CD14-positive monocyte (primary cell): Measurements from ENCODE around the gene PLEKHJ1. TPM values are rescaled to one million over a fixed set of nuclear protein-coding genes. Genes with fewer than 3 reads are reported as not detected.
A peak's percentile ranks its signal among the peaks of the same experiment; 100 is the strongest.

Source experiments
- DNase-seq, 3 donors: peaks; one replicate each; pipeline ENCODE4 v3.0.0-alpha.2; 2011 to 2022
- H2AFZ ChIP-seq: 2 replicates; pipeline ENCODE4 v1.6.0; 2012; ENCODE audit warnings: mild to moderate bottlenecking, low read depth, low read length, inconsistent platforms; ENCODE audit not compliant: insufficient read depth, poor library complexity, severe bottlenecking
- H3K27ac ChIP-seq, 2 donors: 1 replicate in 1 of 2; 2 replicates in 1 of 2; pipeline ENCODE4 v1.5.1; 2012 to 2013; ENCODE audit warnings: low read length in 2 of 2, control low read depth in 1 of 2, inconsistent platforms in 1 of 2, low read depth in 1 of 2, mild to moderate bottlenecking in 1 of 2
- H3K27me3 ChIP-seq, 2 donors: one replicate each; pipeline versions ENCODE4 v1.6.0 to v1.6.1; 2011 to 2013; ENCODE audit warnings: low read length in 2 of 2; ENCODE audit not compliant: control insufficient read depth in 2 of 2, insufficient read depth in 2 of 2
- H3K36me3 ChIP-seq, 2 donors: replicated peaks in 1 of 2; 1 replicate in 1 of 2; 2 replicates in 1 of 2; pipeline versions ENCODE4 v1.5.1 to v1.6.1; 2012 to 2013; ENCODE audit warnings: low read length in 2 of 2, control low read depth in 1 of 2, inconsistent platforms in 1 of 2, mild to moderate bottlenecking in 1 of 2; ENCODE audit not compliant: insufficient read depth in 2 of 2, control insufficient read depth in 1 of 2
- H3K4me1 ChIP-seq, 2 donors: 1 replicate in 1 of 2; 2 replicates in 1 of 2; pipeline versions ENCODE4 v1.5.1 to v1.6.1; 2012 to 2013; ENCODE audit warnings: low read length in 2 of 2, control low read depth in 1 of 2, inconsistent platforms in 1 of 2, mild to moderate bottlenecking in 1 of 2, moderate library complexity in 1 of 2; ENCODE audit not compliant: insufficient read depth in 2 of 2, control insufficient read depth in 1 of 2
- H3K4me2 ChIP-seq: replicated peaks from 2 replicates; pipeline ENCODE3; 2012; ENCODE audit warnings: low read length, moderate library complexity, mild to moderate bottlenecking; ENCODE audit not compliant: poor library complexity, severe bottlenecking; ENCODE audit errors: extremely low read depth
- H3K4me3 ChIP-seq, 3 experiments: fragments of 200-600 bp in 1 of 3; sonication (generic) in 1 of 3; replicated peaks in 1 of 3; 1 replicate in 2 of 3; 2 replicates in 1 of 3; pipeline ENCODE4 v1.5.1; 2011 to 2013; ENCODE audit warnings: low read length in 3 of 3, mild to moderate bottlenecking in 3 of 3, control low read depth in 2 of 3, low read depth in 2 of 3, inconsistent platforms in 1 of 3, moderate library complexity in 1 of 3
- H3K79me2 ChIP-seq: 2 replicates; pipeline ENCODE4 v1.6.0; 2012; ENCODE audit warnings: mild to moderate bottlenecking, control low read depth, inconsistent platforms, low read length, moderate library complexity; ENCODE audit not compliant: insufficient read depth
- H3K9ac ChIP-seq: 2 replicates; pipeline ENCODE4 v1.6.0; 2017; ENCODE audit warnings: low read length, mild to moderate bottlenecking; ENCODE audit not compliant: insufficient read depth, poor library complexity, severe bottlenecking
- H3K9me3 ChIP-seq, 2 donors: replicated peaks in 1 of 2; 1 replicate in 1 of 2; 2 replicates in 1 of 2; pipeline versions ENCODE4 v1.5.1 to v1.6.1; 2012 to 2013; ENCODE audit warnings: low read length in 2 of 2, control low read depth in 1 of 2; ENCODE audit not compliant: control insufficient read depth in 1 of 2, insufficient read depth in 1 of 2
- H4K20me1 ChIP-seq: 2 replicates; pipeline ENCODE4 v1.6.0; 2012; ENCODE audit warnings: mild to moderate bottlenecking, low read length, control low read depth, moderate library complexity; ENCODE audit not compliant: insufficient read depth
- H3K27ac Mint-ChIP-seq, 7 donors: one replicate each; pipeline ENCODE4 v1.8.0; 2020; ENCODE audit warnings: mild to moderate bottlenecking in 7 of 7, mixed read lengths in 7 of 7, moderate library complexity in 6 of 7, inconsistent platforms in 2 of 7
- H3K27me3 Mint-ChIP-seq, 3 donors: one replicate each; pipeline ENCODE4 v1.8.0; 2021 to 2022; ENCODE audit warnings: low read depth in 3 of 3, mild to moderate bottlenecking in 3 of 3, mixed read lengths in 3 of 3, moderate library complexity in 3 of 3, inconsistent platforms in 1 of 3
- H3K36me3 Mint-ChIP-seq, 2 donors: one replicate each; pipeline ENCODE4 v1.8.0; 2020; ENCODE audit warnings: mixed read lengths in 2 of 2, inconsistent platforms in 1 of 2, mild to moderate bottlenecking in 1 of 2
- H3K4me1 Mint-ChIP-seq: one replicate; pipeline ENCODE4 v1.8.0; 2020; ENCODE audit warnings: mild to moderate bottlenecking, mixed read lengths
- H3K4me3 Mint-ChIP-seq, 2 donors: one replicate each; pipeline ENCODE4 v1.8.0; 2020; ENCODE audit warnings: mild to moderate bottlenecking in 2 of 2, mixed read lengths in 2 of 2, moderate library complexity in 1 of 2
- H3K9me3 Mint-ChIP-seq, 7 donors: one replicate each; pipeline ENCODE4 v1.8.0; 2020 to 2022; ENCODE audit warnings: mixed read lengths in 7 of 7, mild to moderate bottlenecking in 6 of 7, moderate library complexity in 6 of 7, inconsistent platforms in 2 of 7
- WGBS: methylation state at CpG from one replicate; pipeline ENCODE4 v1.1.5; 2013; ENCODE audit warnings: missing lambda C conversion rate; ENCODE audit not compliant: insufficient coverage; 5-methylcytosine and 5-hydroxymethylcytosine counted together
- intact Hi-C, 2 donors: fragments of 100-400 bp; cut with micrococcal nuclease; formaldehyde crosslinking; loops; one replicate each; pipeline versions ENCODE4 v1.15.0 to v1.15.1; 2023
- polyA plus RNA-seq, 3 donors: library from polyadenylated mRNA; depleted of rRNA in 1 of 3; unstranded in 2 of 3; stranded (reverse) in 1 of 3; fragments of 300-500 nt in 2 of 3; fragments of >200 nt in 1 of 3; fragmentation: Illumina TruSeq in 2 of 3; gene quantifications; 1 replicate in 2 of 3; 2 replicates in 1 of 3; pipeline ENCODE4 v1.2.3, GENCODE V29; 2012 to 2021
- TF ChIP-seq, protein P1 (sequence below): fragments of 200-600 bp; IDR thresholded peaks from one replicate; pipeline ENCODE4 v1.8.0; 2022; ENCODE audit warnings: antibody characterized with exemption, mild to moderate bottlenecking

Gene PLEKHJ1
- polyA plus RNA-seq, 3 donors = 62.1 to 90.0 (median 69.0) TPM

DNA sequence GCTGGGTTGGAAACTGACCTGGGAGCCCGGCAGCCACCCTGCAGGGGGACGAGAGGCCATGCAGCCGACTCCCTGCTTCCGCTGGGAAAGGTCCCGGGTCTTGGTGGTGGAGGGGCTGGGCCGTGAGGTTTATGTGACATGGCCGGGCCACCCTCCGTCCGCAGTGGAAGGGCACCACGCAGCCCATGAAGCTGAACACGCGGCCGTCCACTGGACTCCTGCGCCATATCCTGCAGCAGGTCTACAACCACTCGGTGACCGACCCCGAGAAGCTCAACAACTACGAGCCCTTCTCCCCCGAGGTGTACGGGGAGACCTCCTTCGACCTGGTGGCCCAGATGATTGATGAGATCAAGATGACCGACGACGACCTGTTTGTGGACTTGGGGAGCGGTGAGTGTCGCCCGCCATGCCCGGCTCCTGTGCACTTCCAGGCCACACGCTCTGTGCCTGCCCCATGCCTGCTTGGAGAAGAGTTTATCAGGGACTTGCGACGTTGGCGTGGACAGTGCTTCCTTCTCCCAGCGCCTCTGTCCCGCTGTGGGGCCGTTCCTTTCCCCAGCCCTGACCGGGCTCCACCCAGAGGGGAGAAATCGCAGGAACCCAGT lies 45.2 kb downstream of the PLEKHJ1 start:
- Histone ChIP-seq H3K79me2 (peaks cover 61% of the 10 kb centered on the region), H3K4me1 (peaks cover 21 to 26% of the 10 kb centered on the region in 2 donors), H3K27ac (peak overlapping the region in 1 of 2 donors; percentile 28), H3K4me2 (no peak overlapping the region), H3K9ac (no peak overlapping the region), H4K20me1 (peaks cover 57% of the 10 kb centered on the region), H3K27me3 (no peaks in the 10 kb centered on the region), H2AFZ (no peak overlapping the region), H3K36me3 (peaks cover 75 to 84% of the 10 kb centered on the region in 2 donors), H3K4me3 (no peak overlapping the region), H3K9me3 (no peaks in the 10 kb centered on the region)
- intact Hi-C loops = no loop called here
- Mint-ChIP-seq H3K9me3 (peaks cover 0 to 3% (median 0%) of the 10 kb centered on the region in 7 donors), H3K27me3 (peaks cover 0 to 2% (median 0%) of the 10 kb centered on the region in 3 donors), H3K36me3 (peaks cover 60 to 84% of the 10 kb centered on the region in 2 donors), H3K27ac (peak overlapping the region in 3 of 7 donors; percentile 18 to 65 (median 53)), H3K4me3 (no peak overlapping the region), H3K4me1 (peaks cover 23% of the 10 kb centered on the region)
- WGBS = 97% methylated on average over 33 of the region's 37 CpGs
- DNase-seq = no peak
- TF ChIP-seq, protein P1, sequence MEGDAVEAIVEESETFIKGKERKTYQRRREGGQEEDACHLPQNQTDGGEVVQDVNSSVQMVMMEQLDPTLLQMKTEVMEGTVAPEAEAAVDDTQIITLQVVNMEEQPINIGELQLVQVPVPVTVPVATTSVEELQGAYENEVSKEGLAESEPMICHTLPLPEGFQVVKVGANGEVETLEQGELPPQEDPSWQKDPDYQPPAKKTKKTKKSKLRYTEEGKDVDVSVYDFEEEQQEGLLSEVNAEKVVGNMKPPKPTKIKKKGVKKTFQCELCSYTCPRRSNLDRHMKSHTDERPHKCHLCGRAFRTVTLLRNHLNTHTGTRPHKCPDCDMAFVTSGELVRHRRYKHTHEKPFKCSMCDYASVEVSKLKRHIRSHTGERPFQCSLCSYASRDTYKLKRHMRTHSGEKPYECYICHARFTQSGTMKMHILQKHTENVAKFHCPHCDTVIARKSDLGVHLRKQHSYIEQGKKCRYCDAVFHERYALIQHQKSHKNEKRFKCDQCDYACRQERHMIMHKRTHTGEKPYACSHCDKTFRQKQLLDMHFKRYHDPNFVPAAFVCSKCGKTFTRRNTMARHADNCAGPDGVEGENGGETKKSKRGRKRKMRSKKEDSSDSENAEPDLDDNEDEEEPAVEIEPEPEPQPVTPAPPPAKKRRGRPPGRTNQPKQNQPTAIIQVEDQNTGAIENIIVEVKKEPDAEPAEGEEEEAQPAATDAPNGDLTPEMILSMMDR = no peak

DNA sequence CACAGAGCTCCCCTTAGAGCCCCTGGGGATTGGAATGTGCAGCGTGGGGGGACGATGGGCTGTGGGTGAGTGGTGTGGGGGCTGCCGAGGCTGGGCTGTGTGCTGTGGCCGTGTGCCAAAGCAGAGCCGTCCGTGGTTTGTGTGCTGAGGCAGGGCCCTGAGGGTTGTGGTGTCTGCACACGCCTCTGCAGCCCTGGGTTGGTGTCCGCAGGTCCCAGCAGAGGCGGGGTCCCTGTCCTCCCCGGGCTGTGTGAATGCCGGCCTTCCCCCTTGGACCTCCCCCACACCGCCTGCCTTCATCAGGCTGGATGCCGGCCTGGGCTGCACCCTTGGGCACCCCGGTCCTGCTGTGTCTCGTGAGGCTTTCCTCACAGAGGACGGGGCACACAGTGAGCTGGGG lies 46.2 kb downstream of the PLEKHJ1 start:
- no peak overlapping the region for H3K27ac Mint-ChIP-seq

More for the DNA sequence above, 46.2 kb downstream of the PLEKHJ1 start:
- Histone ChIP-seq H3K36me3 (peaks cover 64 to 84% of the 10 kb centered on the region in 2 donors), H3K4me2 (no peak overlapping the region), H3K9ac (no peak overlapping the region), H3K79me2 (peaks cover 55% of the 10 kb centered on the region), H3K4me1 (peaks cover 21 to 26% of the 10 kb centered on the region in 2 donors), H3K27ac (peak overlapping the region in 1 of 2 donors; percentile 28), H4K20me1 (peaks cover 56% of the 10 kb centered on the region), H2AFZ (no peak overlapping the region), H3K4me3 (no peak overlapping the region), H3K27me3 (no peaks in the 10 kb centered on the region), H3K9me3 (no peaks in the 10 kb centered on the region)
- Mint-ChIP-seq H3K36me3 (peaks cover 62 to 84% of the 10 kb centered on the region in 2 donors), H3K4me1 (peaks cover 23% of the 10 kb centered on the region), H3K9me3 (peaks cover 0 to 3% (median 0%) of the 10 kb centered on the region in 7 donors), H3K27me3 (peaks cover 0 to 2% (median 0%) of the 10 kb centered on the region in 3 donors), H3K4me3 (no peak overlapping the region)
- intact Hi-C loops = loop anchor here in 1 of 2 donors (5.0 kb wide), 1 partner anchor 38 kb away; the partner anchor contains the start of gene AP3D1
- 90% methylated on average over 11 of the region's 16 CpGs for WGBS
- TF ChIP-seq, protein P1 = no peak
- no peak for DNase-seq
